GM19351 (cell line): Measurements from ENCODE around the gene NOX3.
"Not testable (repeated sequence)": the region's sequence is repeated elsewhere in the genome, so short reads cannot be mapped to it uniquely, and the experiment has no call there.

Experiments
- ATAC-seq: cut with Tn5 transposase; IDR thresholded peaks from one replicate; pipeline ENCODE4 v1.9.1; 2021; ENCODE audit warnings: mild to moderate bottlenecking, moderate library complexity; ENCODE audit not compliant: unreplicated experiment

NOX3 gene

DNA sequence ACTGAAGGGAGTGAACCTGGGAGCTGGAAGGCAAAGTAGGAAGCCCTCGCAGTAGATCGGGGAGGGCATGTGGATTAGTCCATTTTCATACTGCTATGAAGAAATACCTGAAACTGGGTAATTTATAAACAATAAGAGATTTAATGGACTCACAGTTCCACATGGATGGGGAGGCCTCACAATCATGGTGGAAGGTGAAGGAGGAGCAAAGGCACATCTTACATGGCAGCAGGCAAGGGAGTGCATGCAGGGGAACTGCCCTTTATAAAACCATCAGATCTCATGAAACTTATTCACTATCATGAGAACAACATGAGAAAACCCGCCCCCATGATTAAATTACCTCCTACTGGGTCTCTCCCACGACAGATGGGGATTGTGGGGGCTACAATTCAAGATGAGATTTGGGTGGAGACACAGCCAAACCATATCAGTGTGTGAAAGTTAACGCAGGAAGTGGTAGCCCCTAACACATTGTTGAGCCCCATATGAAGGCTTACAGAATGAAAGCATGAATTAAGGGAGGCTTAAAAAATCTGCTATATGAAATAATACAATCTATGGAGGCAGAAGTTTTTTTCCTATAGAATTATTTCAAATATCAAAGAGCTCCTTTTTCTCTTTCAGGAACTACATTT, 15.5 kb upstream of the NOX3 start:
- ATAC-seq = not testable (repeated sequence)

- not testable (repeated sequence) for ATAC-seq
Measured at GRCh38 chr6:155468543-155468942, 12.9 kb upstream of the NOX3 start.

DNA sequence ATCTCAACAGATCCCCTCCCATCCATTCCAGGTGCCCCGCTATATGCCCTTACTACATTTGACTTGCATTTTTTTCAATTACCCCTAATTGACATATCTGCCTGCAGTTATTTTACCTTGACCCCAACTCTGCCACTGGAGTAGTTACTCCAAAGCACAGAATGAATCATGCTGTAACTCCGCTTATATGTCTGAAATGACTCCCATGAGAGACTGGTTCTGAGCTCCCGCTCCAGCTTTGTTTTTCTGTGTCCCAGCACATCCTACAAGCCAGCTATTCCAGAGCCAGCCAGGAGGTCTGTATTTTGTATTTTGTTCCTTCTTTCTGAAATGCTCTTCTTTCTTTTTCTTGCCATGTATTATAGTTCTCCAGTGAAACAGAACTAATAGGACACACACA, 10.9 kb upstream of the NOX3 start:
- no peak for ATAC-seq

DNA sequence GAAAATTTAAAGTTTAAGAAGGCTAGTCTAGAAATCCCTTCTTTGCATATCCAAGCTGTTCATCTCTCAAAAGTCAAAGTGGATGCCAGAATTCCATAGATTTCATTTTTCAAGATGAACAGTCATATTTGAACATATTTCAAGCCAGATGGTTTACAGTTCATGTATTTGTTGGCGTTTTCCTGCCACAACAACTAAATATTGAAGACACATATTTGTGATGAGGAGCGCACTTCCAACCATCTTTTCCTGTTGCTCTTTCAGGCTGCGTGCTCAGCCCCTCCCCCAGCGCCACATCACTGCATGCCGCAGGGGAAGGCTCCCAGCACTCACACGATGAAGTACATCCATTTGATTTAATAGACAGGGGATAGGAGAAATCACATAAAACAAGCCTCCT, 5.9 kb upstream of the NOX3 start:
- no peak for ATAC-seq

GRCh38 chr6:155454471-155454870, 1.2 kb downstream of the NOX3 start:
- no peak for ATAC-seq

GRCh38 chr6:155454008-155454407, 1.6 kb downstream of the NOX3 start:
- no peak for ATAC-seq

DNA sequence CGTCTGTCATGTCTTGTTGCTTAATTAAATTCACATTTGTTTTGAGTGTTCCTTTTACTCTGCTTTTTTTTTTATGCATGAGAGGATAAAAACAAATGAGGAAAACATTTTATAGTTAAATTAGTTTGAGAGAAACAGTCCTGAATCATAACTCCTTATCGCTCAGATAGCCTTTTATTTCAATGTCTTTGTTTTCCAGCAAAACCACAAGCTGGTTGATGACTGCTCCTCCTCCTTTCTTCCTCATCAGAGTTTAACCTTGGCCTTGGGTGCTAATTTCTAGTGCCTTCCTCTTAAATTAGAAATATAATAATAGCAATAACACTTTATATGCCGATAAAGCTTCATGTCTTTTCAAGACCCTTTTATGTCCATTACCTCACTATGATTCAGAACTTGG, 3.1 kb downstream of the NOX3 start:
- no peak for ATAC-seq

DNA sequence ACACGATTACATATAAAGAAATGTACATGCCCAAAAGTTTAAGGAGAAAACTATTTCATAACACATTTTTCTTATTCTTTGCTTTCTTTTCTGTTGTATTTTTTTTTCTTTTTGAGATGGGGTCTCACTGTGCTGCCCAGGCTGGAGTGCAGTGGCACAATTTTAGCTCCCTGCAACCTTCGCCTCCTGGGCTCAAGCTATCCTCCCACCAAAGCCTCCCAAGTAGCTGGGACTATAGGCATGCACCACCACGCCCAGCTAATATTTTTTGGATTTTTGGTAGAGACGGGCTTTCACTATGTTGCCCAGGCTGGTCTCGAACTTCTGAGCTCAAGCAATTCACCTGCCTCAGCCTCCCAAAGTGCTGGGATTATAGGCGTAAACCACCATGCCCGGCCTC, 4.1 kb downstream of the NOX3 start:
- not testable (repeated sequence) for ATAC-seq

- no peak for ATAC-seq
Measured at GRCh38 chr6:155450240-155450581, 5.4 kb downstream of the NOX3 start.

- no peak for ATAC-seq
Measured at GRCh38 chr6:155449450-155450239, 6.0 kb downstream of the NOX3 start.

- ATAC-seq = no peak
Measured at GRCh38 chr6:155448668-155449449, 6.8 kb downstream of the NOX3 start.

DNA sequence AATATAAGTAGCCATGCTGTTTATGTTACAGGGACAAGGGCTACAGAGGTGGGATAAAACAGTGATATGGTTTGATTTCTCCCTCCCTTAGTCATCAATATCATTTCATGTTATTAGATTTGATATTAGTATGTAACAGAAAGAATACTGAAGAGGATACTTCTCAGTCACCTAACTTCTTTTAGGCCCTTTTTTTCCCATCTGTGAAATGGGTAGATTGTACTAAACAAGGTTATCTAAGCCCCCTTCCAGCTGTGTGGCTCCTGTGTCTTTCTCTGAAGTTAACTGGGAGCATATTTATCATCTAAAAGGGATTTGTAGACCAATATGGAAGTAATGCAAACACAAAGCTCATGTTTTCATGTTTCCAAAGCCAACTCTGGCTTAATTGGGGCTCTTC, 7.7 kb downstream of the NOX3 start:
- no peak for ATAC-seq

- ATAC-seq = no peak
Measured at GRCh38 chr6:155444952-155445903, 10.4 kb downstream of the NOX3 start.

- no peak for ATAC-seq
Measured at GRCh38 chr6:155444120-155444917, 11.3 kb downstream of the NOX3 start.

DNA sequence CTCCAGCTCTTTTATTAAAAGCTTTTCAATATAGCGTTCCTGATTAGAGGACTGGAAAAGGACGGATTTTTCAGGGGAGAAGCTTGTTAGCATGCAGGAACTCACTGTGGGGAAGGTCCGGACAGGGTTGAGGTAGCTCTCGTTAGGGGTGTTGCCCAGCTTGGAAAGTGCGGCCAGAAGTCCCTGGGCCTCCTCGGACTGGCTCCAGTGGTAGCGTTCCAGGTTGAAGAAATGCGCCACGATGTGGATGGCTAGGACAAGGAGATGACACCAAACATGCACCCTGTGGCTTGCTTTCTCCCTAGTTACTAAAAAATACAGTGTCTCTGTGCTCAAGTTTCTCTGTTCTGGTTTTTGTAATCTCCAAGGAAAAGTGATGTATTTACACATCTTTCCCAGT, 12.5 kb downstream of the NOX3 start:
- no peak for ATAC-seq

DNA sequence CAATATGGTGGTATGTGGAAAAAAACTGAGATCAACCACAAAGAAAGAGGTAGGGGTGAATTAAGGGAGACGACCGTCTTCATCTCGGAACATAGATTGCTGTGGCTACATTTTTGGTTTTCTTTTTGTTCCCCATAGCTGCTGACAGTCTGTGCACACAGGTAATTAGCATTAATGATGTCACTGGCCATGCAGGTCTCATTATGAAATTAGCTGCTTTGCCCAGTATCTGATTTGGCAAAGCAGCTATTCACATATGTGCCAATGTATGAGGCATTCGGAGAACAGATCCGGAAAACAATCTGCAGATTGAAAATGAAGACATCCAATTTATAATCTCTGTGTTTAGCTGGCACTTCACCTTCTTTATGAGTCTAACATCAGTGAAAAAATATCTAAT, 13.1 kb downstream of the NOX3 start:
- ATAC-seq = no peak

DNA sequence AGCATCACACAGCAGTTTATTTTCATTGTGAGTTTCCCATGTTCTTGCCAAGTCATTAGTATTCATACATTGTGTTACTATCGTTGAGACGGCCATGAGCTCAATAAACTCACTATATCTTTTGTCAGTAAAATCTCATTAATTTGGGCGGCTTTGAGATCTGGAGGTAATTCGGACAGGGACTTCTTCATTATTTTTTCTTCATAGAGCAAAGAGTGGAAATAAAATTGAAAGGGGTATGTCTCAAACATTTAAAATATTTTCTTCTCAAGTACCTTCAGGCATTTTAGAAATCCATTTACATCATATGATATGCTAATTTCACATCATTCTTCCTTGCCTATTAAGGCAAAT, 14.6 kb downstream of the NOX3 start:
- ATAC-seq = no peak

- no peak for ATAC-seq
Measured at GRCh38 chr6:155440398-155441111, 15.1 kb downstream of the NOX3 start.

DNA sequence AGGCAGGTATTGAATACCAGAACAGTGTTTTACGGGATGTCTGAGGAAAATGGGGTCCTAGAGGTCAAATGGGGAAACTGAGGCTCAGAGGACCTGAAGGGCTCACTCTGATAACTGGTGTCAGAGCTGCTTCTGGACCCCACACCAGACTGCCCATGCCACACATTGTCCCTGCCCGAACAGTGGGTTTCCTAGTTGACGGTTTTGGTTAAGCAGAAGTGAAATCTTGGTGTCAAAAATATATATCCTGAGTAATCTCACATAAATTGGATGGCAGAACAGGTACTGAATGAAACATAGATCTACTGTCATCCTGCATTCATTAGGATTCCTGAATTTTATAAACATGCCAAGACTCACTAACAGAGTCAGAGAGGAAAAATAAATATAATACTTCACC, 16.3 kb downstream of the NOX3 start:
- ATAC-seq = peak; percentile 59
